ENCODE measurements around the gene MED8. TPM values are rescaled to one million over a fixed set of nuclear protein-coding genes. Genes with fewer than 3 reads are reported as not detected.

MED8 gene
- total and polyA plus RNA-seq, 7 experiments from 2014 or later, result 14.5 to 53.8 (median 30.1) TPM

GRCh38 chr1:43339584-43340232 lies 49.9 kb downstream of the MED8 start:
- H3K36me3 Mint-ChIP-seq, result no peaks in the 10 kb centered on the region

GRCh38 chr1:43338001-43338400 lies 51.6 kb downstream of the MED8 start:
- Histone ChIP-seq H3K9me3 (ENCODE audit: control insufficient read depth in 2 of 3, low read length in 3 of 3) (no peaks in the 10 kb centered on the region), H3K36me3 (ENCODE audit: control insufficient read depth in 2 of 3, insufficient read depth in 3 of 3, low read length in 3 of 3) (no peaks in the 10 kb centered on the region), H3K27ac (ENCODE audit: low read depth, low read length) (no peak overlapping the region), H3K27me3 (ENCODE audit: control insufficient read depth in 2 of 2, insufficient read depth in 2 of 2, low read length in 2 of 2) (no peaks in the 10 kb centered on the region), H3K4me3 (ENCODE audit: low read length) (no peak overlapping the region), H3K4me1 (ENCODE audit: control insufficient read depth in 2 of 2, insufficient read depth in 2 of 2, low read length in 2 of 2) (no peaks in the 10 kb centered on the region)
- Mint-ChIP-seq H3K4me1 (peaks cover 0 to 1% (median 0%) of the 10 kb centered on the region in 7 donors), H3K9me3 (peaks cover 0 to 1% (median 0%) of the 10 kb centered on the region in 11 donors), H3K27me3 (peaks cover 0 to 5% (median 0%) of the 10 kb centered on the region in 5 donors), H3K36me3 (no peaks in the 10 kb centered on the region), H3K27ac (no peak overlapping the region), H3K4me3 (no peak overlapping the region)
- DNase-seq, result no peak
- intact Hi-C loops (cut with micrococcal nuclease), result no loop called here
- POLR2A ChIA-PET, result interaction anchor here (0.5 kb wide), 1 partner anchor 13 kb away, joined by 3 read pairs; no protein-coding TSS in a partner anchor
- ATAC-seq, result no peak
- CTCF ChIA-PET, result no interaction called here

More at GRCh38 chr1:43339584-43340232, 49.9 kb downstream of the MED8 start:
- Histone ChIP-seq H3K27ac (ENCODE audit: low read depth, low read length) (no peak overlapping the region), H3K36me3 (ENCODE audit: control insufficient read depth in 2 of 3, insufficient read depth in 3 of 3, low read length in 3 of 3) (no peaks in the 10 kb centered on the region), H3K4me1 (ENCODE audit: control insufficient read depth in 2 of 2, insufficient read depth in 2 of 2, low read length in 2 of 2) (no peaks in the 10 kb centered on the region), H3K27me3 (ENCODE audit: control insufficient read depth in 2 of 2, insufficient read depth in 2 of 2, low read length in 2 of 2) (no peaks in the 10 kb centered on the region), H3K9me3 (ENCODE audit: control insufficient read depth in 2 of 3, low read length in 3 of 3) (no peaks in the 10 kb centered on the region), H3K4me3 (ENCODE audit: low read length) (no peak overlapping the region)
- CTCF ChIA-PET, result no interaction called here
- Mint-ChIP-seq H3K9me3 (peaks cover 0 to 1% (median 0%) of the 10 kb centered on the region in 11 donors), H3K27me3 (peaks cover 0 to 5% (median 0%) of the 10 kb centered on the region in 5 donors), H3K4me1 (peaks cover 0 to 3% (median 0%) of the 10 kb centered on the region in 7 donors), H3K4me3 (no peak overlapping the region), H3K27ac (no peak overlapping the region)
- ATAC-seq (no peak), DNase-seq (no peak)
- POLR2A ChIA-PET, result no interaction called here
- intact Hi-C loops (cut with micrococcal nuclease), result no loop called here

GRCh38 chr1:43337588-43337987 lies 52.0 kb downstream of the MED8 start, which contains the start of gene MPL:
MPL (plus strand) TSS chr1:43337818; CDS start chr1:43337849, 31 bp downstream.
- no peak within 1 kb of the TSS for H3K4me3 ChIP-seq (ENCODE audit: low read length)
- no peaks in the 10 kb centered on the region for H3K9me3 ChIP-seq (ENCODE audit: control insufficient read depth in 2 of 3, low read length in 3 of 3)
- ChIA-PET POLR2A (interaction anchor here (0.5 kb wide), 1 partner anchor 13 kb away, joined by 3 read pairs; no protein-coding TSS in a partner anchor), CTCF (no interaction called here)
- no peak for ATAC-seq
- no peaks in the 10 kb centered on the region for H3K4me1 ChIP-seq (ENCODE audit: control insufficient read depth in 2 of 2, insufficient read depth in 2 of 2, low read length in 2 of 2)
- Mint-ChIP-seq H3K27ac (no peak within 1 kb of the TSS), H3K9me3 (peaks cover 0 to 1% (median 0%) of the 10 kb centered on the region in 11 donors), H3K36me3 (no peaks in the 10 kb centered on the region), H3K27me3 (peaks cover 0 to 5% (median 0%) of the 10 kb centered on the region in 5 donors), H3K4me1 (peaks cover 0 to 1% (median 0%) of the 10 kb centered on the region in 7 donors), H3K4me3 (no peak within 1 kb of the TSS)
- intact Hi-C loops (cut with micrococcal nuclease), result no loop called here
- H3K27ac ChIP-seq (ENCODE audit: low read depth, low read length), result no peak within 1 kb of the TSS
- no peaks in the 10 kb centered on the region for H3K36me3 ChIP-seq (ENCODE audit: control insufficient read depth in 2 of 3, insufficient read depth in 3 of 3, low read length in 3 of 3)
- no peak for DNase-seq
- no peaks in the 10 kb centered on the region for H3K27me3 ChIP-seq (ENCODE audit: control insufficient read depth in 2 of 2, insufficient read depth in 2 of 2, low read length in 2 of 2)

- H3K27me3 Mint-ChIP-seq, result no peaks in the 10 kb centered on the region
- H3K4me1 Mint-ChIP-seq, result peaks cover 0 to 12% (median 5%) of the 10 kb centered on the region in 7 donors
- Histone ChIP-seq H3K4me1 (ENCODE audit: control insufficient read depth in 2 of 2, insufficient read depth in 2 of 2, low read length in 2 of 2) (no peaks in the 10 kb centered on the region), H3K36me3 (ENCODE audit: control insufficient read depth in 2 of 3, insufficient read depth in 3 of 3, low read length in 3 of 3) (no peaks in the 10 kb centered on the region), H3K27me3 (ENCODE audit: control insufficient read depth in 2 of 2, insufficient read depth in 2 of 2, low read length in 2 of 2) (no peaks in the 10 kb centered on the region), H3K27ac (ENCODE audit: low read depth, low read length) (no peak overlapping the region), H3K4me3 (ENCODE audit: low read length) (no peak overlapping the region), H3K9me3 (ENCODE audit: control insufficient read depth in 2 of 3, low read length in 3 of 3) (no peaks in the 10 kb centered on the region)
- CTCF ChIA-PET, result no interaction called here
- peaks cover 0 to 1% (median 0%) of the 10 kb centered on the region in 11 donors for H3K9me3 Mint-ChIP-seq
- H3K36me3 Mint-ChIP-seq, result no peaks in the 10 kb centered on the region
- intact Hi-C loops (cut with micrococcal nuclease), result no loop called here
- POLR2A ChIA-PET, result no interaction called here
- no peak overlapping the region for H3K4me3 Mint-ChIP-seq
- ATAC-seq (no peak), DNase-seq (no peak)
- H3K27ac Mint-ChIP-seq, result peak overlapping the region in 2 of 9 donors; percentile 37 to 43
These were observed 55.0 kb downstream of the MED8 start for GRCh38 chr1:43334453-43335205.

Small RNAs within 50 kb of the gene (microRNA-seq; reads per million reads assigned to microRNA genes)
- gene MIR6734 (ENCODE audit: borderline microRNAs expressed), result not detected

Other genes starting within 250 kb of the MED8 start
- gene EBNA1BP2, start 217.5 kb downstream of the MED8 start, total RNA-seq, result 10 to 100 TPM; 17.8 to 46.1 (median 22.7) TPM
- 10 to 100 TPM; 51.9 to 56.5 TPM for gene EBNA1BP2, start 217.5 kb downstream of the MED8 start, polyA plus RNA-seq
- under 1 TPM in 1 of 5 experiments, not detected in 4; 0.07 TPM for gene CFAP57, start 217.5 kb downstream of the MED8 start, total RNA-seq
- not detected for gene CFAP57, start 217.5 kb downstream of the MED8 start, polyA plus RNA-seq
- gene TMEM125, start 119.8 kb downstream of the MED8 start, total RNA-seq, result under 1 TPM in 1 of 5 experiments, not detected in 4; 0.21 TPM
- under 1 TPM in 1 of 2 donors, not detected in 1; 0.50 TPM for gene TMEM125, start 119.8 kb downstream of the MED8 start, polyA plus RNA-seq
- gene C1orf210, start 104.2 kb downstream of the MED8 start, total RNA-seq, result not detected
- gene C1orf210, start 104.2 kb downstream of the MED8 start, polyA plus RNA-seq, result not detected
- 1 to 10 TPM in 1 of 5 experiments, under 1 TPM in 1, not detected in 3; 0.19 to 1.9 TPM for gene TIE1, start 88.8 kb downstream of the MED8 start, total RNA-seq
- gene TIE1, start 88.8 kb downstream of the MED8 start, polyA plus RNA-seq, result not detected
- gene MPL, start 52.0 kb downstream of the MED8 start, total RNA-seq, result under 1 TPM in 2 of 5 experiments, not detected in 3; 0.21 to 0.98 TPM
- gene MPL, start 52.0 kb downstream of the MED8 start, polyA plus RNA-seq, result not detected
- 100 to 1,000 TPM in 1 of 5 experiments, 1 to 10 TPM in 1, under 1 TPM in 3; 0.38 to 101 (median 0.78) TPM for gene CDC20, start 30.8 kb downstream of the MED8 start, total RNA-seq
- not detected for gene CDC20, start 30.8 kb downstream of the MED8 start, polyA plus RNA-seq
- gene ELOVL1, start 21.8 kb downstream of the MED8 start, total RNA-seq, result 10 to 100 TPM; 25.9 to 65.3 (median 32.3) TPM
- gene ELOVL1, start 21.8 kb downstream of the MED8 start, polyA plus RNA-seq, result 10 to 100 TPM; 46.8 to 55.1 TPM
- gene SZT2, start 99 bp upstream of the MED8 start, total RNA-seq, result 100 to 1,000 TPM in 4 of 5 experiments, 10 to 100 TPM in 1; 80.5 to 153 (median 131) TPM
- 1 to 10 TPM; 4.4 to 8.9 TPM for gene SZT2, start 99 bp upstream of the MED8 start, polyA plus RNA-seq
- gene HYI, start 64.1 kb upstream of the MED8 start, total RNA-seq, result 10 to 100 TPM; 15.8 to 29.3 (median 26.8) TPM
- gene HYI, start 64.1 kb upstream of the MED8 start, polyA plus RNA-seq, result 1 to 10 TPM; 4.4 to 5.6 TPM
- gene PTPRF, start 141.1 kb upstream of the MED8 start, total RNA-seq, result 1 to 10 TPM in 2 of 5 experiments, under 1 TPM in 1, not detected in 2; 0.49 to 2.3 (median 1.8) TPM
- not detected for gene PTPRF, start 141.1 kb upstream of the MED8 start, polyA plus RNA-seq

Data from naive thymus-derived CD4-positive, alpha-beta T cell (primary cell).